ENCODE measurements around the gene OR5K4.

- TF ChIP-seq, protein P1, sequence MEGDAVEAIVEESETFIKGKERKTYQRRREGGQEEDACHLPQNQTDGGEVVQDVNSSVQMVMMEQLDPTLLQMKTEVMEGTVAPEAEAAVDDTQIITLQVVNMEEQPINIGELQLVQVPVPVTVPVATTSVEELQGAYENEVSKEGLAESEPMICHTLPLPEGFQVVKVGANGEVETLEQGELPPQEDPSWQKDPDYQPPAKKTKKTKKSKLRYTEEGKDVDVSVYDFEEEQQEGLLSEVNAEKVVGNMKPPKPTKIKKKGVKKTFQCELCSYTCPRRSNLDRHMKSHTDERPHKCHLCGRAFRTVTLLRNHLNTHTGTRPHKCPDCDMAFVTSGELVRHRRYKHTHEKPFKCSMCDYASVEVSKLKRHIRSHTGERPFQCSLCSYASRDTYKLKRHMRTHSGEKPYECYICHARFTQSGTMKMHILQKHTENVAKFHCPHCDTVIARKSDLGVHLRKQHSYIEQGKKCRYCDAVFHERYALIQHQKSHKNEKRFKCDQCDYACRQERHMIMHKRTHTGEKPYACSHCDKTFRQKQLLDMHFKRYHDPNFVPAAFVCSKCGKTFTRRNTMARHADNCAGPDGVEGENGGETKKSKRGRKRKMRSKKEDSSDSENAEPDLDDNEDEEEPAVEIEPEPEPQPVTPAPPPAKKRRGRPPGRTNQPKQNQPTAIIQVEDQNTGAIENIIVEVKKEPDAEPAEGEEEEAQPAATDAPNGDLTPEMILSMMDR (IDR thresholded peaks at IDR 0.05; ENCODE audit: control extremely low read depth in 1 of 3, insufficient read depth in 1 of 3, low read depth in 1 of 3, low read length in 3 of 3): no peak
- TF ChIP-seq POLR2A (IDR thresholded peaks at IDR 0.05; ENCODE audit: control extremely low read depth in 1 of 2, low read depth in 2 of 2, low read length in 2 of 2): no peak
- no peak for TF ChIP-seq SAP30 (IDR thresholded peaks at IDR 0.05; ENCODE audit: insufficient read depth, insufficient replicate concordance, low read length)
- no peak for TF ChIP-seq BRCA1 (IDR thresholded peaks at IDR 0.05; ENCODE audit: low read depth, low read length)
Observed at GRCh38 chr3:98328933-98329332, 24.7 kb upstream of the OR5K4 start.

All from H1 (cell line).